Upper lobe of left lung (tissue), 6 donors: ENCODE data around the gene CHST7. TPM values are rescaled to one million over a fixed set of nuclear protein-coding genes. Genes with fewer than 3 reads are reported as not detected.

Source experiments
- ATAC-seq, 2 donors: fragments of 200-7000 bp; cut with Tn5 transposase; one replicate each; pipeline ENCODE4 v1.9.1; 2022; ENCODE audit warnings: mild to moderate bottlenecking in 2 of 2, moderate library complexity in 2 of 2; ENCODE audit not compliant: low FRiP score in 2 of 2
- DNase-seq, 2 donors: peaks; one replicate each; pipeline ENCODE4 v3.0.0-alpha.2; 2019 to 2020
- H3K27ac ChIP-seq, 4 donors: fragments of 200-600 bp; sonication (generic); one replicate each; pipeline ENCODE4 v1.5.1; 2016 to 2019
- H3K27me3 ChIP-seq, 4 donors: fragments of 200-600 bp; sonication (generic); one replicate each; pipeline ENCODE4 v1.5.1; 2017 to 2019
- H3K36me3 ChIP-seq, 4 donors: fragments of 200-600 bp; sonication (generic); one replicate each; pipeline ENCODE4 v1.5.1; 2016 to 2019
- H3K4me1 ChIP-seq, 4 donors: fragments of 200-600 bp; sonication (generic); one replicate each; pipeline ENCODE4 v1.5.1; 2018 to 2019
- H3K4me3 ChIP-seq, 4 donors: fragments of 200-600 bp; sonication (generic); one replicate each; pipeline ENCODE4 v1.5.1; 2017 to 2019; ENCODE audit warnings: mild to moderate bottlenecking in 2 of 4, moderate library complexity in 1 of 4
- H3K9me3 ChIP-seq, 4 donors: fragments of 200-600 bp; sonication (generic); one replicate each; pipeline ENCODE4 v1.5.1; 2018 to 2019
- EP300 ChIP-seq, 4 donors: sonication (generic); formaldehyde crosslinking; IDR thresholded peaks; one replicate each; pipeline ENCODE4 v1.5.1; 2017; ENCODE audit warnings: antibody characterized with exemption in 4 of 4, control low read depth in 2 of 4
- POLR2A ChIP-seq, 4 donors: fragments of 450-650 bp; IDR thresholded peaks; one replicate each; pipeline ENCODE4 v1.5.1; 2016 to 2017; ENCODE audit warnings: antibody characterized with exemption in 4 of 4, mild to moderate bottlenecking in 2 of 4
- POLR2AphosphoS5 ChIP-seq, 2 donors: sonication (generic); formaldehyde crosslinking; IDR thresholded peaks; one replicate each; pipeline ENCODE4 v1.5.1; 2017; ENCODE audit warnings: antibody characterized with exemption in 2 of 2
- WGBS, 2 donors: methylation state at CpG; one replicate each; pipeline ENCODE4 v1.1.5; 2017 to 2018; 5-methylcytosine and 5-hydroxymethylcytosine counted together
- total RNA-seq, 6 donors: library from RNA; depleted of rRNA in 4 of 6; stranded (reverse); fragments of >200 nt in 4 of 6; gene quantifications; one replicate each; pipeline versions ENCODE4 v1.1.0 to v1.2.1, GENCODE V29; 2016 to 2021
- TF ChIP-seq, protein P1 (sequence below), 6 experiments: fragments of 450-650 bp in 4 of 6; fragments of 200-600 bp in 2 of 6; sonication (generic) in 2 of 6; IDR thresholded peaks; one replicate each; pipeline ENCODE4 v1.5.1; 2016 to 2019; ENCODE audit warnings: antibody characterized with exemption in 6 of 6
- donor health status: DM: no; HTN: no; CAD: no; lungs with moderate emphysema.
- donor health status: DM: no; HTN: yes; CAD: no; lungs with severe emphysema.

CHST7 gene
- total RNA-seq, 6 donors from 2014 or later = 5.3 to 14.7 (median 9.1) TPM

DNA sequence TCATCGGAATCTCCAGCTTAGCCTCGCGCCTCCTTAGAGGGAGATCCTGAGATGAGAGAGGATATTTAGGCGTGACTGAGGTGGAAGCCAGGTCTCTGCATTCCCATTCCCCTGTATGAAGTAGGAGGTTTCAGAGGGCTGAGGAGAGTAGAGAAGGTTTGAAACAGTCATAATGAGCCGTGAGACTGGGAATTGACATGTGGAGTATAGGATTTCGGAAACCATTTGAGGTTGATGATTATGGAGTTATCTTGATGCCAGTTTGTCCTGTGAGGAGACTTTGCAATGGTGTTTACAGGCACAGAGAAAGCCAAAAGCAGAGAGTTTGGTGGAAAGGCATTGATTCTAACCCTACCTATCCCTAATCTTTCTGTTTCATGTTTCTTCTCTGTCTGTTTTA lies 2.0 kb downstream of the CHST7 start:
- H3K27ac ChIP-seq = no peak overlapping the region

DNA sequence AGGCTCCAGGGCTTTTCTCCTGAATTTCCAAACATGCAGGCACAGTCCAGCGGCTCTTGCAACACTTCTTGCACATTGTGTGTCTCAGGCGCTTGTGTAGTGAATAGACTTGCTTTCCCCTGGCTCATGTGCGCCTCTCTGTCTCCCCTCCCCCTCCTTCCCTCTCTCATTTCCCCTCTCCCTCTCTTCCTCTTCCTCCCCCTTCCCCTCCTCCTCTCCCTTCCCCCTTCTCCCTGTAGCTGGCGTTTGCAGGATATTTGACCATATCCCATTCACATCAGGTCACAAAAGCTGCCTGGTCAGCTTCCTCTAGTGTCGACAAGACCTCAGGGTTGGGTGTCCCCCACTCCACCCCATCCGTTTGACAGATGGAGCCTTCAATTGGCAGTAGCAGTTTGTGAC lies 2.4 kb downstream of the CHST7 start:
- no peak overlapping the region for H3K27ac ChIP-seq
- peak in 1 of 2 donors; percentile 51 for DNase-seq
- peak overlapping the region in 3 of 4 donors; percentile 59 to 66 (median 62) for H3K4me3 ChIP-seq
- H3K36me3 ChIP-seq = no peaks in the 10 kb centered on the region
- no peaks in the 10 kb centered on the region for H3K27me3 ChIP-seq
- TF ChIP-seq, protein P1, sequence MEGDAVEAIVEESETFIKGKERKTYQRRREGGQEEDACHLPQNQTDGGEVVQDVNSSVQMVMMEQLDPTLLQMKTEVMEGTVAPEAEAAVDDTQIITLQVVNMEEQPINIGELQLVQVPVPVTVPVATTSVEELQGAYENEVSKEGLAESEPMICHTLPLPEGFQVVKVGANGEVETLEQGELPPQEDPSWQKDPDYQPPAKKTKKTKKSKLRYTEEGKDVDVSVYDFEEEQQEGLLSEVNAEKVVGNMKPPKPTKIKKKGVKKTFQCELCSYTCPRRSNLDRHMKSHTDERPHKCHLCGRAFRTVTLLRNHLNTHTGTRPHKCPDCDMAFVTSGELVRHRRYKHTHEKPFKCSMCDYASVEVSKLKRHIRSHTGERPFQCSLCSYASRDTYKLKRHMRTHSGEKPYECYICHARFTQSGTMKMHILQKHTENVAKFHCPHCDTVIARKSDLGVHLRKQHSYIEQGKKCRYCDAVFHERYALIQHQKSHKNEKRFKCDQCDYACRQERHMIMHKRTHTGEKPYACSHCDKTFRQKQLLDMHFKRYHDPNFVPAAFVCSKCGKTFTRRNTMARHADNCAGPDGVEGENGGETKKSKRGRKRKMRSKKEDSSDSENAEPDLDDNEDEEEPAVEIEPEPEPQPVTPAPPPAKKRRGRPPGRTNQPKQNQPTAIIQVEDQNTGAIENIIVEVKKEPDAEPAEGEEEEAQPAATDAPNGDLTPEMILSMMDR (IDR thresholded peaks at IDR 0.05) = no peak
- TF ChIP-seq POLR2A (IDR thresholded peaks at IDR 0.05) (no peak), POLR2AphosphoS5 (IDR thresholded peaks at IDR 0.05) (no peak), EP300 (IDR thresholded peaks at IDR 0.05) (no peak)
- 6 to 31% methylated on average over 6 of the region's 6 CpGs for WGBS, 2 donors
- H3K4me1 ChIP-seq = peaks cover 0 to 27% (median 5%) of the 10 kb centered on the region in 4 donors
- peaks cover 0 to 5% (median 0%) of the 10 kb centered on the region in 4 donors for H3K9me3 ChIP-seq
- ATAC-seq = peak in 1 of 2 donors; percentile 22

More for the DNA sequence above, 2.0 kb downstream of the CHST7 start:
- Histone ChIP-seq H3K9me3 (peaks cover 0 to 5% (median 0%) of the 10 kb centered on the region in 4 donors), H3K27me3 (no peaks in the 10 kb centered on the region), H3K4me1 (peaks cover 0 to 27% (median 5%) of the 10 kb centered on the region in 4 donors), H3K4me3 (peak overlapping the region in 3 of 4 donors; percentile 59 to 66 (median 62)), H3K36me3 (no peaks in the 10 kb centered on the region)
- TF ChIP-seq POLR2AphosphoS5 (IDR thresholded peaks at IDR 0.05) (no peak), EP300 (IDR thresholded peaks at IDR 0.05) (no peak), POLR2A (IDR thresholded peaks at IDR 0.05) (no peak)
- TF ChIP-seq, protein P1 (IDR thresholded peaks at IDR 0.05) = no peak
- WGBS, 2 donors = 40 to 44% methylated on average over 5 to 6 of the region's 6 CpGs
- no peak for ATAC-seq
- DNase-seq = no peak

DNA sequence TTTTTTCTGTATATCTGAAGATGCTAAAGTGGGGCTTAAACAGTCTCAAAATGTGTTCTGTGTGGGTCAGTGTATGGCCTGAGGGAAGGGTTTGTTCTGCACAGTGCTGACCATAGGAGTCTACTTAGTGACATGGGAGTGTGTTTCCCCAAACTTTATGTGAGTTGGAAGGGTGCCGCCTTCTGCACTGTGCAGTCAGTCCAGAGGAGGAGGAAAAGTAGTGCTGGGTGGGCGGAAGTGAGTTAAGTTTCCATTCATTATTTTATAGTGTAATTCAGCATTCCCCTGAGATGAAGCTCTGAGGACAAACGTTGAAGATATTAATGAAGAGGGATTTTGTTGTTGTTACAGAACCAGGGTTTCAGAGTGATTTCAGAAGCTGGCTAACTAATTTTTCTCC lies 2.9 kb downstream of the CHST7 start:
- WGBS, 2 donors = 0 to 55% methylated on average over 1 to 3 of the region's 3 CpGs
- H3K4me1 ChIP-seq = peaks cover 0 to 27% (median 5%) of the 10 kb centered on the region in 4 donors
- peaks cover 0 to 5% (median 0%) of the 10 kb centered on the region in 4 donors for H3K9me3 ChIP-seq
- TF ChIP-seq POLR2AphosphoS5 (IDR thresholded peaks at IDR 0.05) (no peak), POLR2A (IDR thresholded peaks at IDR 0.05) (no peak), EP300 (IDR thresholded peaks at IDR 0.05) (no peak)
- TF ChIP-seq, protein P1 (IDR thresholded peaks at IDR 0.05) = no peak
- H3K36me3 ChIP-seq = no peaks in the 10 kb centered on the region
- H3K27me3 ChIP-seq = no peaks in the 10 kb centered on the region
- DNase-seq = no peak
- peak overlapping the region in 3 of 4 donors; percentile 59 to 66 (median 62) for H3K4me3 ChIP-seq
- peak in 1 of 2 donors; percentile 29 for ATAC-seq
- H3K27ac ChIP-seq = no peak overlapping the region

DNA sequence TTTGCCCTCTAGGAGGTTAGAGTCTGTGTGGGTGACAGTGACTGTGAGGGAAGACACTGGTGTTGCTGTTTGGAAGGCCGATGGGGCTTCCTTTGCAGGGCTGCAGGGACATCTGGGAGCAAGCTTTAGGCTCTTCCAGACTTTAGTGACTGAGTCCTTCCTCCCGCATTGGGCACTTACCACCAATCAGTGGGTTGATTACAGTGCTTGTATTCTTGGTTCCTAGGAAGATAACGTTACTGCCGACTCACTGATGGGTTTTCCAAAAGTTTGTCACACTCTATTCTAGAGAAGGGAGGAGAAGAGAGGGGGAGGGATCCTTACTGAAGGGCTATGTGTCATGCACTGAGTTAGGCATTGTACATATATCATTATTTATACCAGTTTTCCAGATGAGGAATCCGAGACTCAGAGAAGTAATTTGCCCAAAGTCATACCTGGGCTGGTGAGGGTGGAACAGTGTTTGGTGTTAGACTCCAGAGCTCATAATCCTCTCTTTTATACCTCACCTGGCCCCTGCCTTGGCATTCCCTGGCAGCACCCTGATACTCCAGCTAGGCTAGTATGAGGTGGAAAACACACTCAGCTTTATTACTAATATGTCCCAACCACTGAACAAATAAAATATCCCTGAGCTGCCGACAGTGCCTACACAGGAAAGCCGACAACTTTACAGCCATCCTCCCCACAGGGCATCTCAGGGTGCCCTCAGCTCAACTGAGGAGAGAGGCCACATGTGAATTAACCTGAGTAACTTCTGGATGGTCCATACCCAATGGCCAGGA lies 3.8 kb downstream of the CHST7 start:
- ATAC-seq (no peak), DNase-seq (no peak)
- 73 to 85% methylated on average over 5 to 7 of the region's 7 CpGs for WGBS, 2 donors
- peaks cover 0 to 5% (median 0%) of the 10 kb centered on the region in 4 donors for H3K9me3 ChIP-seq
- no peak overlapping the region for H3K27ac ChIP-seq
- no peaks in the 10 kb centered on the region for H3K36me3 ChIP-seq
- no peaks in the 10 kb centered on the region for H3K27me3 ChIP-seq
- H3K4me1 ChIP-seq = peaks cover 0 to 27% (median 5%) of the 10 kb centered on the region in 4 donors
- TF ChIP-seq, protein P1 (IDR thresholded peaks at IDR 0.05) = no peak
- no peak for TF ChIP-seq POLR2A (IDR thresholded peaks at IDR 0.05)
- no peak for TF ChIP-seq POLR2AphosphoS5 (IDR thresholded peaks at IDR 0.05)
- TF ChIP-seq EP300 (IDR thresholded peaks at IDR 0.05) = no peak
- no peak overlapping the region for H3K4me3 ChIP-seq
